GM21423 (cell line): Measurements from ENCODE around the gene TNXB.
"Not testable (repeated sequence)": the region's sequence is repeated elsewhere in the genome, so short reads cannot be mapped to it uniquely, and the experiment has no call there.

Experiments used
- ATAC-seq: cut with Tn5 transposase; IDR thresholded peaks from one replicate; pipeline ENCODE4 v1.9.1; 2021; ENCODE audit warnings: mild to moderate bottlenecking, moderate library complexity; ENCODE audit not compliant: unreplicated experiment

TNXB gene

GRCh38 chr6:32068867-32069266, 40.3 kb downstream of the TNXB start:
- no peak for ATAC-seq

- not testable (repeated sequence) for ATAC-seq
Measured at GRCh38 chr6:32068315-32068714, 40.8 kb downstream of the TNXB start.

- ATAC-seq, result not testable (repeated sequence)
Measured at GRCh38 chr6:32067521-32067920, 41.6 kb downstream of the TNXB start.

GRCh38 chr6:32064706-32065105, 44.4 kb downstream of the TNXB start:
- no peak for ATAC-seq

GRCh38 chr6:32060966-32061655, 48.0 kb downstream of the TNXB start:
- no peak for ATAC-seq

GRCh38 chr6:32058511-32058963, 50.6 kb downstream of the TNXB start:
- no peak for ATAC-seq

GRCh38 chr6:32057966-32058365, 51.2 kb downstream of the TNXB start:
- ATAC-seq, result no peak

GRCh38 chr6:32056254-32056653, 52.9 kb downstream of the TNXB start:
- ATAC-seq, result no peak

- ATAC-seq, result not testable (repeated sequence)
Measured at GRCh38 chr6:32055756-32056155, 53.4 kb downstream of the TNXB start.

GRCh38 chr6:32053314-32053713, 55.8 kb downstream of the TNXB start:
- not testable (repeated sequence) for ATAC-seq

GRCh38 chr6:32052626-32053025, 56.5 kb downstream of the TNXB start:
- not testable (repeated sequence) for ATAC-seq

GRCh38 chr6:32050562-32050961, 58.6 kb downstream of the TNXB start:
- no peak for ATAC-seq

- not testable (repeated sequence) for ATAC-seq
Measured at GRCh38 chr6:32049736-32050135, 59.4 kb downstream of the TNXB start.

GRCh38 chr6:32049149-32049548, 60.0 kb downstream of the TNXB start:
- ATAC-seq, result not testable (repeated sequence)

GRCh38 chr6:32047855-32048766, 61.0 kb downstream of the TNXB start:
- no peak for ATAC-seq

- no peak for ATAC-seq
Measured at GRCh38 chr6:32047539-32047854, 61.6 kb downstream of the TNXB start.

- no peak for ATAC-seq
Measured at GRCh38 chr6:32047084-32047478, 62.1 kb downstream of the TNXB start.

GRCh38 chr6:32046450-32047083, 62.6 kb downstream of the TNXB start:
- no peak for ATAC-seq

- ATAC-seq, result no peak
Measured at GRCh38 chr6:32045811-32046449, 63.2 kb downstream of the TNXB start.

- ATAC-seq, result not testable (repeated sequence)
Measured at GRCh38 chr6:32044916-32045315, 64.2 kb downstream of the TNXB start.
